ENCODE data around the gene SHISA2. TPM values are rescaled to one million over a fixed set of nuclear protein-coding genes. Genes with fewer than 3 reads are reported as not detected.

SHISA2 gene
- total and polyA plus RNA-seq, 2 of the 8 experiments (the other 6 are each of a cell fraction or from before 2014, with no cell fraction given), result 10.2 to 23.8 TPM

DNA sequence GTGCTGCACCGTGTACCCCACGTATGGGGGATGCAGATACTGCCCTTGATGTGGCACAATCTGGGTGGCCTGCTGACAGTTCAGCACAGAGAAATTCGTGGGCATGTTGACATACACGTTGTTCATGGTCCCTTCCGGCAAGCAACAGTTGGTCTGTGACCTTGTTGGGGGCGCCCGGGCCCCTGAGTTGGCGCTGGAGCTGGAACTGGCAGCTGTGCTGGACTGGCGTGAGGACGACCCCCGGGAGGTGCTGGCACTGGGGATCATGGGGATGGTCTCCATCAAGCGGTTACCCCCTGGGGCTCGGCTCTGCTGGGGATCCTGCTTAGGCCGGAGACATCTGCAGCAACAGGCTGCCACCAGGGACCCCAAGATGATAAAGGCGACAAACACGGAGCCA is 5.2 kb downstream of the SHISA2 start (continued):
- TF ChIP-seq GABPA (IDR thresholded peaks at IDR 0.05; ENCODE audit: borderline replicate concordance, insufficient read depth, low read length), result no peak
- TF ChIP-seq, protein P1, sequence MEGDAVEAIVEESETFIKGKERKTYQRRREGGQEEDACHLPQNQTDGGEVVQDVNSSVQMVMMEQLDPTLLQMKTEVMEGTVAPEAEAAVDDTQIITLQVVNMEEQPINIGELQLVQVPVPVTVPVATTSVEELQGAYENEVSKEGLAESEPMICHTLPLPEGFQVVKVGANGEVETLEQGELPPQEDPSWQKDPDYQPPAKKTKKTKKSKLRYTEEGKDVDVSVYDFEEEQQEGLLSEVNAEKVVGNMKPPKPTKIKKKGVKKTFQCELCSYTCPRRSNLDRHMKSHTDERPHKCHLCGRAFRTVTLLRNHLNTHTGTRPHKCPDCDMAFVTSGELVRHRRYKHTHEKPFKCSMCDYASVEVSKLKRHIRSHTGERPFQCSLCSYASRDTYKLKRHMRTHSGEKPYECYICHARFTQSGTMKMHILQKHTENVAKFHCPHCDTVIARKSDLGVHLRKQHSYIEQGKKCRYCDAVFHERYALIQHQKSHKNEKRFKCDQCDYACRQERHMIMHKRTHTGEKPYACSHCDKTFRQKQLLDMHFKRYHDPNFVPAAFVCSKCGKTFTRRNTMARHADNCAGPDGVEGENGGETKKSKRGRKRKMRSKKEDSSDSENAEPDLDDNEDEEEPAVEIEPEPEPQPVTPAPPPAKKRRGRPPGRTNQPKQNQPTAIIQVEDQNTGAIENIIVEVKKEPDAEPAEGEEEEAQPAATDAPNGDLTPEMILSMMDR (IDR thresholded peaks at IDR 0.05; ENCODE audit: control extremely low read depth in 1 of 3, insufficient read depth in 1 of 3, low read depth in 1 of 3, low read length in 3 of 3), result no peak
